Colonic mucosa (tissue), 4 donors: ENCODE measurements around the gene ACADVL. TPM values are rescaled to one million over a fixed set of nuclear protein-coding genes. Genes with fewer than 3 reads are reported as not detected.
A peak's percentile ranks its signal among the peaks of the same experiment; 100 is the strongest.

Source experiments
- DNase-seq: peaks from one replicate; pipeline ENCODE4 v3.0.0-alpha.2; 2020
- H3K27ac ChIP-seq: fragments of 200-600 bp; one replicate; pipeline ENCODE4 v1.8.0; 2021
- H3K27me3 ChIP-seq: fragments of 200-600 bp; one replicate; pipeline ENCODE4 v1.8.0; 2021
- H3K36me3 ChIP-seq: fragments of 200-600 bp; one replicate; pipeline ENCODE4 v1.8.0; 2021
- H3K4me1 ChIP-seq: fragments of 200-600 bp; one replicate; pipeline ENCODE4 v1.8.0; 2021; ENCODE audit warnings: mild to moderate bottlenecking
- H3K4me3 ChIP-seq: fragments of 200-600 bp; one replicate; pipeline ENCODE4 v1.8.0; 2021
- H3K9ac ChIP-seq, 2 donors: one replicate each; pipeline ENCODE4 v1.7.0; 2013; ENCODE audit warnings: control low read depth in 2 of 2, low read depth in 2 of 2, low read length in 2 of 2
- H3K9me3 ChIP-seq: fragments of 200-600 bp; one replicate; pipeline ENCODE4 v1.8.0; 2021
- intact Hi-C: fragments of 100-400 bp; cut with DNase I; formaldehyde crosslinking; loops from one replicate; pipeline ENCODE4 v1.14.1; 2022
- total RNA-seq, 2 donors: library from RNA; stranded (reverse); fragmentation: NEBNext Ultra II Directional in 1 of 2; extraction: Animal tissue kit (Norgen Biotek cat#: 25700) in 1 of 2; gene quantifications; one replicate each; pipeline ENCODE4 v1.2.1, GENCODE V29; 2021
- TF ChIP-seq, protein P1 (sequence below): fragments of 200-600 bp; IDR thresholded peaks from one replicate; pipeline ENCODE4 v1.8.0; 2022; ENCODE audit warnings: antibody characterized with exemption, mild to moderate bottlenecking
- donor health status: healthy.
- donor health status: DM: no; HTN: no; CAD: no.
- donor health status: DM: no; HTN: no; CAD: no.

The ACADVL gene
- total RNA-seq, 2 donors from 2014 or later: 606 to 859 TPM

DNA sequence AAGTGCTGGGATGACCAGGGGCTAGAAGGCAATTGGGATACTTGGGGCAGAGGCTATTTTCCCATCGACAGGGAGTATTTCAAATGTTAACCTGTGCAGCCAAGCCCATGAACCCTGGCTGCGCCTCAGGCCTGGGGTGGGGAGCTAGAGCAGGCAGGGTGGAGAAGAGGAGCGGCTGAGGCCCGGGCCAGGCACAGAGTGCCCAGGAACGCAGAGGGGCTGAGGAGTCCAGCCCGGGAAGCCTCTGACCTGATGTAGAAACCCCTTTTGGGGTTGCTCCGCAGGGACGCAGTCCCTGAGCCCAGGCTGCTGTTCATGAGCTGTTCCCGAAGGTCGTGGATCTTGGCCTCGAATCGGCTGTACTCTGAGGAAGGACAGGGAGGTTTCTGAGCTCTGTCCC, 23.8 kb upstream of the ACADVL start:
- H3K36me3 ChIP-seq: no peaks in the 10 kb centered on the region
- intact Hi-C loops: no loop called here
- DNase-seq: no peak
- no peak overlapping the region for H3K27ac ChIP-seq
- TF ChIP-seq, protein P1, sequence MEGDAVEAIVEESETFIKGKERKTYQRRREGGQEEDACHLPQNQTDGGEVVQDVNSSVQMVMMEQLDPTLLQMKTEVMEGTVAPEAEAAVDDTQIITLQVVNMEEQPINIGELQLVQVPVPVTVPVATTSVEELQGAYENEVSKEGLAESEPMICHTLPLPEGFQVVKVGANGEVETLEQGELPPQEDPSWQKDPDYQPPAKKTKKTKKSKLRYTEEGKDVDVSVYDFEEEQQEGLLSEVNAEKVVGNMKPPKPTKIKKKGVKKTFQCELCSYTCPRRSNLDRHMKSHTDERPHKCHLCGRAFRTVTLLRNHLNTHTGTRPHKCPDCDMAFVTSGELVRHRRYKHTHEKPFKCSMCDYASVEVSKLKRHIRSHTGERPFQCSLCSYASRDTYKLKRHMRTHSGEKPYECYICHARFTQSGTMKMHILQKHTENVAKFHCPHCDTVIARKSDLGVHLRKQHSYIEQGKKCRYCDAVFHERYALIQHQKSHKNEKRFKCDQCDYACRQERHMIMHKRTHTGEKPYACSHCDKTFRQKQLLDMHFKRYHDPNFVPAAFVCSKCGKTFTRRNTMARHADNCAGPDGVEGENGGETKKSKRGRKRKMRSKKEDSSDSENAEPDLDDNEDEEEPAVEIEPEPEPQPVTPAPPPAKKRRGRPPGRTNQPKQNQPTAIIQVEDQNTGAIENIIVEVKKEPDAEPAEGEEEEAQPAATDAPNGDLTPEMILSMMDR: no peak
- H3K9ac ChIP-seq: no peak overlapping the region
- H3K9me3 ChIP-seq: no peaks in the 10 kb centered on the region
- H3K4me1 ChIP-seq: no peaks in the 10 kb centered on the region
- no peaks in the 10 kb centered on the region for H3K27me3 ChIP-seq
- no peak overlapping the region for H3K4me3 ChIP-seq

DNA sequence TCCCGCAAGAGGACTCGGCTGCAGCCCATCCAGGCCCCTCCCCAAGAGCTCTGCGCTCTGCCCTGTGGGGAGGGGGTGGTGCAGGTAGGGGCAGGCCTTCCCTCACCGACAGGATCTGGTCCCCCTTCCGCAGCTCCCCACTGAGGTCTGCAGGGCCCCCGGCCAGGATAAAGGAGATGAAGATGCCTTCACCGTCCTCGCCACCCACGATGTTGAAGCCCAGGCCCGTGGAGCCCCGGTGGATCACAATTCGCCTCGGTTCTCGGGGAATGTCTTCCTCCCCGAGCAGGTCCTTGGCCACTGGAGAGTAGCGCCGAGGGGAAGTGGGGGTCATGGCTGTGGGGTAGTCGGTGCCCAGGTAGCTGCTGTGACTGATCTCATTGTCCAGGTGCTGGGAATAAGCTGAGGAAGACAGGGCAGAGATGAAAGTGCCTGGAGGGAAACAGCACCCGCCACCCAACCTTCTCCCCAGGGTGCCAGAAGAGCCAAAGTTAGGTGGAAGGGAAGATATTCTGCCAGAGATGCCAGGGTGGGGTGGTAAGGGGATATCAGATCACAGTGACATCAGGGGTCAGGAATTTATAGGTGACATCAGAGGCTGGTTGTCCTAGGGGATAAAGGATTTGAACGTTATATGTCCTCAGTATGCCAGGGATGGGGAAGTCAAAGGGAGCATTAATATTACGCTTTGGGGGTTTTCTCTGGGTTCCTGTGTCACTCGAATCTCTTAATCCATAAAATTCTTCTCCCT, 22.9 kb upstream of the ACADVL start:
- Histone ChIP-seq H3K27ac (no peak overlapping the region), H3K4me1 (no peaks in the 10 kb centered on the region), H3K36me3 (no peaks in the 10 kb centered on the region), H3K27me3 (no peaks in the 10 kb centered on the region), H3K9ac (no peak overlapping the region), H3K4me3 (no peak overlapping the region), H3K9me3 (no peaks in the 10 kb centered on the region)
- TF ChIP-seq, protein P1: no peak
- no peak for DNase-seq
- intact Hi-C loops: no loop called here

DNA sequence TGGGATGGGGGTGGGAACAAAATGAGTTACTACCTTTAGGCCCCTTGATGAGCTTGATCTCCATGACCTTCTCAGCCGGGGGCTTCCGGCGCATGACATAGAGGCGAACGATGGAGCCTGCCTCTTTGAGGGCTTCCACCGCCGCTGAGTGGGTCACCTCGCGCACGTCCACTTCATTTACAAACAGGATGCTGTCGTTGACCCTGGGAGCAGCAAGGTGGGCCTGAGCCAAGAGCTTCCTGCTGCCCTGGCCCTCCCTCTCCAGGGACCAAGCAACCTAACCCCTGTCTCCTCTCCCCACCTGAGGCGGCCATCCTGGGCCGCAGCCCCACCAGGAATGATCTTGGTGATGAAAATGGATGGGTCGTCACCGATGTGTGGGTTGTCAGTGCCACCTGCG, 16.3 kb upstream of the ACADVL start:
- no peak overlapping the region for H3K9ac ChIP-seq
- DNase-seq: no peak

DNA sequence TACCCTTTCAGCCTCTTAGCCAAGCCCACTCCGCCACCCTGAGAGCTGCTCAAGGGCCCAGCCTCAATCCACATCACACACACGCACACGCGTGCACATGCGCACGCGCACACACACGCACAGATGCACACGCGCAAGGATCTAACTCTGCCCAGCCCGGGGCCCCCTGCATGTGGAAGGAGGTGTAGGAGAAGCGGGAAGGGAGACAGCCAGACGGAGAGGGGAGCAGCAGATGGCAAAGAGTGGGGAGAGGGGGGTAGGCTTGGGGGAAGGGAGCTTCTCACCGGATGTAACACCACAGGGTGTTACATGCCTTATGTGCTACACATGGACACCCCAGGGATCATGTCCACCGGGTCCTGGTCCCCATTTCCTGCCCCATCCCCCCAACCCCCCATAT, 15.4 kb upstream of the ACADVL start:
- Histone ChIP-seq H3K27ac (no peak overlapping the region), H3K27me3 (no peaks in the 10 kb centered on the region), H3K9ac (peak overlapping the region; percentile 43 to 57), H3K36me3 (no peaks in the 10 kb centered on the region), H3K9me3 (no peaks in the 10 kb centered on the region), H3K4me3 (no peak overlapping the region), H3K4me1 (no peaks in the 10 kb centered on the region)
- intact Hi-C loops: no loop called here
- DNase-seq: no peak
- TF ChIP-seq, protein P1: no peak

More for the DNA sequence above, 16.3 kb upstream of the ACADVL start:
- Histone ChIP-seq H3K4me3 (no peak overlapping the region), H3K4me1 (no peaks in the 10 kb centered on the region), H3K36me3 (no peaks in the 10 kb centered on the region), H3K27ac (no peak overlapping the region), H3K9me3 (no peaks in the 10 kb centered on the region), H3K27me3 (no peaks in the 10 kb centered on the region)
- intact Hi-C loops: no loop called here
- TF ChIP-seq, protein P1: no peak

DNA sequence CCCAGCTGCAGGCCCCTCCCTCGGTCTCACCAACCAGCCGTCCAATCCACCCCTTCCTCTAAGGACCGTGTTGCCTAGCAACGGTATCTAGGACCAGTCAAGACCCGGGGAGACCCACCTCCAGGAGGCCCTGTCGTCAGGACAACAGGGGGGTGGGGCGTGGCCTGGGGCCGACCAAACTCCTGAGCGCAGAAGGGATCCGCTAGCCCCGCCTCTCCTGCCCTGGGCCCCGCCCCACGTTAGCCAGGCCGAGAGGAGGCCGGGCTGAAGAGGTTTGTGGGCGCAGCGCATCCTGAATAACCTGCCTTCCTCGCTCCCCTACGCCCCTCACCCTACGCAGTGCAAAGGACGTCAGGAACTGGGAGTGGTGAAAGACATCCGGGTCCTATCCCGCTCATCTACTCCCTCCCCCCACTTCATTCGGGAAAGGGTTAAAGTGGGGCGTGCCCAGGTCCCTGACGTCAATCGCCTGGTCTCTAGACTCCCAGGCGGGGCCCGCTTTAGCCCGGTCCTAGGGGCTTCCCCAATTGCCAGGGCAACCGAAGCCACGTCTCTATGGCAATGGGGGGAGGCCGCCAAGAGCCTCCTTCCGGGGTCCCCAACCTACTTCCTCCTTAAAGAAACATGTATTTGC, 14.8 kb upstream of the ACADVL start:
- Histone ChIP-seq H3K9me3 (no peaks in the 10 kb centered on the region), H3K4me1 (no peaks in the 10 kb centered on the region), H3K9ac (peak overlapping the region; percentile 44 to 57), H3K27ac (no peak overlapping the region), H3K27me3 (no peaks in the 10 kb centered on the region), H3K4me3 (peak overlapping the region; percentile 39), H3K36me3 (no peaks in the 10 kb centered on the region)
- TF ChIP-seq, protein P1: no peak
- peak; percentile 79 for DNase-seq
- intact Hi-C loops: no loop called here
